Muscle of leg (tissue), 11 donors: ENCODE results near the gene RLN1. TPM values are rescaled to one million over a fixed set of nuclear protein-coding genes. Genes with fewer than 3 reads are reported as not detected.
"Not testable (repeated sequence)": the region's sequence is repeated elsewhere in the genome, so short reads cannot be mapped to it uniquely, and the experiment has no call there.

Experiments
- DNase-seq: peaks from one replicate; pipeline ENCODE4 v3.0.0; 2013
- H3K27ac ChIP-seq: one replicate; pipeline ENCODE4 v1.5.1; 2013; ENCODE audit warnings: mild to moderate bottlenecking, low read length, control low read depth
- H3K27me3 ChIP-seq: one replicate; pipeline ENCODE4 v1.6.1; 2013; ENCODE audit warnings: low read length; ENCODE audit not compliant: control insufficient read depth, insufficient read depth
- H3K36me3 ChIP-seq: one replicate; pipeline ENCODE4 v1.6.1; 2013; ENCODE audit warnings: low read length; ENCODE audit not compliant: control insufficient read depth, insufficient read depth
- H3K4me1 ChIP-seq: one replicate; pipeline ENCODE4 v1.6.1; 2013; ENCODE audit warnings: low read length; ENCODE audit not compliant: control insufficient read depth, insufficient read depth
- H3K4me3 ChIP-seq: one replicate; pipeline ENCODE4 v1.5.1; 2013; ENCODE audit warnings: low read length, control low read depth
- H3K9me3 ChIP-seq: replicated peaks from 2 replicates; pipeline ENCODE4 v1.6.1; 2013; ENCODE audit warnings: low read depth, low read length; ENCODE audit not compliant: control insufficient read depth
- WGBS: methylation state at CpG from one replicate; pipeline ENCODE4 v1.1.5; 2013; ENCODE audit warnings: missing lambda C conversion rate; ENCODE audit not compliant: insufficient coverage; 5-methylcytosine and 5-hydroxymethylcytosine counted together
- polyA plus RNA-seq, 8 donors: library from polyadenylated mRNA; unstranded; fragments of 120-200 nt; gene quantifications; one replicate each; pipeline versions ENCODE4 v1.2.1 to v1.2.3, GENCODE V29; 2013; ENCODE audit warnings: inconsistent platforms in 1 of 8, low replicate concordance in 1 of 8; ENCODE audit not compliant: insufficient read length in 8 of 8, insufficient read depth in 1 of 8
- total RNA-seq: library from RNA; stranded (reverse); fragments of 120-200 nt; gene quantifications from one replicate; pipeline ENCODE4 v1.2.4, GENCODE V29; 2013

The RLN1 gene
- total and polyA plus RNA-seq, 9 donors, result 0.23 to 0.67 (median 0.43) TPM; not detected in 3

DNA sequence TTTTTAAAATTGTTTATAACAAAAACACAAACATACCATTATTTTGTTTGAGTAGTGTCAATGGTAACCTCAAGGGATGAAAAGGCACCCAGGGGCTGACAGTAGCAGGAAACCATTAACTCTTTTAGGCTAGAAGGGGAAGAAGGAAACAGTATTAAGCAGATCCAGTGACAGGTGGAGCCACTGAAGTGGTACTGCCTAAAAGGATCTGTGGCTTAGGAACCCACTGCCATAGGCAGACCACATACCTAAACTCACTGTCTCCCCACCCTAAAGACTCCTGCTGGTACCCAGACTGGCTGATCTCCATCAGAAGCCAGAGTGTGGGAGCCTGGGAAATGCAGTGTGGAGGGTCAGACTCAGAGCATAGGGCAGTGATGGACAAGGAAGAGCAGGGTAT lies 13.5 kb downstream of the RLN1 start:
- no peak overlapping the region for H3K4me3 ChIP-seq
- no peak for DNase-seq
- no peaks in the 10 kb centered on the region for H3K27me3 ChIP-seq
- H3K36me3 ChIP-seq, result no peaks in the 10 kb centered on the region
- no peaks in the 10 kb centered on the region for H3K4me1 ChIP-seq
- H3K9me3 ChIP-seq, result no peaks in the 10 kb centered on the region
- H3K27ac ChIP-seq, result no peak overlapping the region

DNA sequence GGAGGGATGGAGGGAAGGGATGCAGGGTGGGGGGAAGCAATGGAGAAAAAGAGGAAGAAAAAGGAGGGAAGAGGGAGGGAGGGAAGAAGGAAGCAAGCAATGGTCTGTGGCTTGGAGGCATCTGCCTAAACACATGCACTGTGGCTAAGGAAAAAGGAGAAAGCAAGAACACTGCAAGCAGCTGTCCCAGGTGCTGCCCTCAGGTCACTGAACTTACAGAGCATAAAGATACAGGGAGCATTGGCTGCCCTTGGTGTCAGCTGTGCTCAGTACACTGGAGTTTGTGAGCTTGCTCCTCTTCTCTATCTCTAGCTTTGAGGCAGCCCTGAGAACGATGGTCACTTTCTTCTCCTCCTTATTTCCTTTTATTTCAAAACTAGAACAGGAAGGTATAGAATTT lies 18.1 kb downstream of the RLN1 start:
- not testable (repeated sequence) for DNase-seq, H3K27ac ChIP-seq, H3K36me3 ChIP-seq, H3K9me3 ChIP-seq, H3K4me3 ChIP-seq, H3K4me1 ChIP-seq, H3K27me3 ChIP-seq
- WGBS, result no CpG with 5 or more reads among the region's 1 CpG

DNA sequence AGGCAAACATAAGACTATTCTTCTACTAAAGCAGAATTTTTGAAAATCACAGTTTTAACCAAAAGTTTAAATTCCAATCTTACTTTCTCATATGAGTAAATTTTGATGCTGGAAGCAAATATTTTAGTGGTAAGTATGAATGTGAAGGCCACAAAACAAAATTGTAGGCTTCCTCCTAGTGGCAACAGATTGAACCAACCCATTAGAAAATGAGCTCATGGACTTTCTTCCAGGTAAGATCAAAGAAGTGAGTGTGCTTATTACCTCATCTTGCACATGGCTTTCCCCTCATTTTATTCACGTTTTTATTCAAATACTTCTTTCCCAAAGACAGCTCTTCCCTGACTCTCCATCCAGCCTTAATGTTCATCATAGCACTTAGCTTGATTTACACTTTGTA lies 18.6 kb downstream of the RLN1 start:
- Histone ChIP-seq H3K27me3 (no peaks in the 10 kb centered on the region), H3K36me3 (no peaks in the 10 kb centered on the region), H3K9me3 (no peaks in the 10 kb centered on the region), H3K4me3 (no peak overlapping the region), H3K4me1 (no peaks in the 10 kb centered on the region), H3K27ac (no peak overlapping the region)
- no CpG with 5 or more reads among the region's 1 CpG for WGBS
- DNase-seq, result no peak

DNA sequence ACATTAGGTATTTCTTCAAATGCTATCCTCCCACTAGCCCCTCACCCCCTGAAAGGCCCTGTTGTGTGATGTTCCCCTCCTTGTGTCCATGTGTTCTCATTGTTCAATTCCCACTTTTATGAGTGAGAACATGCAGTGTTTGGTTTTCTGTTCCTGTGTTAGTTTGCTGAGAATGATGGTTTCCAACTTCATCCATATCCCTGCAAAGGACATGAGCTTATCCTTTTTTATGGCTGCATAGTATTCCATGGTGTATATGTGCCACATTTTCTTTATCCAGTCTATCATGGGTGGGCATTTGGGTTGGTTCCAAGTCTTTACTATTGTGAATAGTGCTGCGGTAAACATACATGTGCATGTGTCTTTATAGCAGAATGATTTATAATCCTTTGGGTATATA lies 23.3 kb downstream of the RLN1 start:
- WGBS, result no CpG with 5 or more reads among the region's 1 CpG
- not testable (repeated sequence) for H3K36me3 ChIP-seq, H3K9me3 ChIP-seq, H3K4me3 ChIP-seq, H3K4me1 ChIP-seq, H3K27me3 ChIP-seq, DNase-seq, H3K27ac ChIP-seq

DNA sequence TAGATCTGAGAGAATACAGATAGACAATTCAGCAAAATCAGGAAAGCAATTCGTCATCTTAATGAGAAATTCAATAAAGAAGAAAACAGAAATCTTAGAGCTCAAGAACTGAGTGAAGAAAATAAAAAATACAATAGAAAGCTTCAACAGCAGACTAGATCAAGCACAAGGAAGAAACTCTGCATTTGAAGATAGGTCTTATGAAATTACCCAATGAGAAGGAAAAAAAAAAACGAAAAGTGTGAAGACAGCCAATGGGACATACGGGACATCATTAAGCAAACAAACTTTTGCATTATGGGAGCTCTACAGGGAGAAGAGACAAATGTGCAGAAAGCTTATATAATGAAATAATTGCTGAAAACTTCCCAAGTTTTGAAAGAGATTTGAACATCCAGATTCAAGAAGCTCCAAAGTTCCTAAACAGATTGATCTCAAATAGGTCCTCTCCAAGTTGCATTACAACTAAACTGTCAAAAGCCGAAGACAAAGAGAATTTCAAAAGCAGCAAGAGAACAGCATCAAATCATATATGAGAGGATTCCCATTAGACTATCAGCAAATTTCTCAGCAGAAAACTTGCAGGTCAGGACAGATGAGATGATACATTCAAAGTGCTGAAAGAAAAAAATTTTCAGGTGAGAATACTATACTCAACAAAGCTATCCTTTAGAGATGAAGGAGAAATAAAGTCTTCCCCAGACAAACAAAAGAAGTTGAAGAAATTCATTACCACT lies 24.3 kb downstream of the RLN1 start:
- DNase-seq, result no peak
- no peaks in the 10 kb centered on the region for H3K36me3 ChIP-seq
- no peaks in the 10 kb centered on the region for H3K9me3 ChIP-seq
- H3K27me3 ChIP-seq, result no peaks in the 10 kb centered on the region
- no peaks in the 10 kb centered on the region for H3K4me1 ChIP-seq
- no CpG with 5 or more reads among the region's 4 CpGs for WGBS
- no peak overlapping the region for H3K4me3 ChIP-seq
- no peak overlapping the region for H3K27ac ChIP-seq

DNA sequence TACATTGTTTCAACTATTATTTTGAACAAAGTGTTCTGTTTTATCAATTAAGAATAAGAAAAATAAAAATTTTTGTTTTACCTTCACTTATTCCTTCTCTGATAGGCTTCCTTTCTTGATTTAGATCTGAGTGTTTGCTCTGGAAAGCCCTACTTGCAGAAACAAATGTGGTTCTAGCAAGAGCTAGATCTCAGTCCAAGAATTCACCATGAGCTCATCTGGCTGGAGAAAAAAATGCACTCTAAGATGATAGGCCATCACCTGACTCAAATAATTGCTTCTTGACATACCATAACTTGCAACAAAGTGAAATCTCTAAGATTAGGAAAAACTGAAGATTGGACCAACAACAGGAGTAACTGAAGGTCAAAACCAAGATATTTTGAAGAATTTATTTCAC lies 28.8 kb downstream of the RLN1 start:
- no peaks in the 10 kb centered on the region for H3K27me3 ChIP-seq
- no peak for DNase-seq
- H3K36me3 ChIP-seq, result no peaks in the 10 kb centered on the region

DNA sequence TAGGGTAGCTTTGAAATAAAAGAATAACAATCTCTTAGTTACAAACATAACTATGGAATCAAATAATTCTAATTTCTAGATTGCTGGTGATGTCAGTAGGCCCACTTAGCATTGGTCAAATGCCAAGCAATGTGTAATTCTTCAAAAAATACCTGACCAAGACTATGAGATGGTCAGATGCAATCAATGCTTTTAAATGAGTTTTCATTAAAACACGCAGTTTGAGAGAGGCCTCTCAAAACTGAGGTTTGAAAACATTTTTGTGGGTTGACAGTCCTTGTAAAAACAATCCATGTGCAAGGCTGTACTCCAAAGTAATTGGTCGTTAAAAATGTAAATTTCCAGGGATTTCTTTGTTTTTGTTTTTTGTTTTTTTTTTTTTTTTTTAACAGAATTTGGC lies 33.9 kb downstream of the RLN1 start:
- H3K36me3 ChIP-seq, result no peaks in the 10 kb centered on the region
- WGBS, result 100% methylated on average over 1 of the region's 2 CpGs
- no peak overlapping the region for H3K27ac ChIP-seq
- no peak overlapping the region for H3K4me3 ChIP-seq
- H3K4me1 ChIP-seq, result peaks cover 3% of the 10 kb centered on the region
- DNase-seq, result no peak
- no peaks in the 10 kb centered on the region for H3K9me3 ChIP-seq
- H3K27me3 ChIP-seq, result no peaks in the 10 kb centered on the region

More for the DNA sequence above, 28.8 kb downstream of the RLN1 start:
- Histone ChIP-seq H3K9me3 (no peaks in the 10 kb centered on the region), H3K4me3 (no peak overlapping the region), H3K27ac (no peak overlapping the region), H3K4me1 (no peaks in the 10 kb centered on the region)

DNA sequence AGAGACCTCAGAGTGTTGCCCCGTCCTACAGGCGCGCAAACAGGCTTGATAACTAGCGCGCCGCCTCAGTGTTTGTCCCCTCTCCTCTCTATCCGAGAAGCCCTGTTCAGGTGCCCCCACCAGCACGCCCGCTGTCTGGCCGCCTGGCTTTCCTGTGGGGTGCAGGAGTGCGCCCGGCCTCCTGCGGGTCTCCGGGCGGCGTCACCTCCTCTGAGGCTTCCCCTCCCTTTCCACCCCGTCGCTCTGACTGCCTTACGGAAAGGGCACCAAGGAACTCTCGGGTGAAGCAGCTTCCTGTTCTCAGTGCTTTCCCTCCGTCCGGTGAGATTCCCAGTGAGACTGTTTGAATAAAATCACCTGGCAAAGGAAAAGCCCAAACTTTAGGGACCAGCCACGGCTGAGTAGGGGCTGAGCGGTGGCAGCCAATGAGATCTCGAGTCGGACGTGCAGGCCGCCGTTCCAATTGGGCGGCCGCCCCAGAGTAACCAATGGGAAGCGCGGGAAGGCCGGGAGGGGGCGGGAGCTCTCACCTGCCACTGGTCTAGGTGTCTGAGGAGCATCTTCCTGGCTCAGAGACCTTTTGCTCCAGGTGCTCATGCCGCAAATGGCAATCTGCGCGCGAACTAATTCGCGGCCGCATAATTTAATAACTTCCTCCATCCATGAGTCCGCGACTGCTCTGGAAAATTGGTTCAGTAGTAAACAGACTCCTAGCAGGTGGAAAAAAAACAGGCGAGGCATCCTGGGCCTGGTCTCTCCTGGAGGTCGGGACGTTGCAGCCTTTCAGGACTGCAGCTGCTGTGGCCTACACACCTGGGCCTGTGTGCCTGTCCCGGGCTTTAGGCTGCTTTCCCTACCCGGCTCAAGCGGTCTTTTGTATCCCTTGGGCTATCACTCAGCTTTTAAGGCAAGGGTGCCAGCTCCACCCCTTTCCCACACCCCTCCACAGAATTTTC lies 35.6 kb downstream of the RLN1 start, which contains the start of gene RLN2:
RLN2 (minus strand) TSS at position 877 of the 956 bp plus-strand sequence; CDS start at position 741, 136 bp downstream.
- H3K4me1 ChIP-seq, H3K9me3 ChIP-seq, H3K36me3 ChIP-seq, H3K4me3 ChIP-seq, H3K27me3 ChIP-seq, DNase-seq, H3K27ac ChIP-seq: not testable (repeated sequence)
- 34% methylated on average over 8 of the region's 50 CpGs for WGBS

DNA sequence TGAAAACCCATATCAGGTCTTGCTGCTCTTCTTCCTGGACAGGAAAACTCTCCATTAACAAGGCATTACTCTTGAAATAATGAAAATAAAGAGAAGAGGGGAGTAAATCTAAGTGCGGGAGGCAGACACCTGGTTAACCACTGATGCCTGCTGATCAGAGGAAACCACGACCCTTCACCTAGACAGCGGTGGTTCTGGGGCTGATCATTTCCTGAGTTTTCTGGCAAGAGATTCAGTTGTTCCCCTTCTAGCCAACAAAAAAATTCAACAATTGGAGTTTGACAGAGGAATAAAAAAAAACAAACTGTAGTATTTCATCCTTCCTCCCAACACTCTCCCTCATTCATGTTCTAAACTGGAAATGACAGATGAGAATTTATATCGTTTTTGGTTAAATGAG lies 38.1 kb downstream of the RLN1 start:
- WGBS, result no CpG with 5 or more reads among the region's 4 CpGs
- no peak for DNase-seq
- Histone ChIP-seq H3K27ac (no peak overlapping the region), H3K4me1 (peaks cover 3% of the 10 kb centered on the region), H3K9me3 (no peaks in the 10 kb centered on the region), H3K36me3 (no peaks in the 10 kb centered on the region), H3K27me3 (no peaks in the 10 kb centered on the region), H3K4me3 (no peak overlapping the region)

DNA sequence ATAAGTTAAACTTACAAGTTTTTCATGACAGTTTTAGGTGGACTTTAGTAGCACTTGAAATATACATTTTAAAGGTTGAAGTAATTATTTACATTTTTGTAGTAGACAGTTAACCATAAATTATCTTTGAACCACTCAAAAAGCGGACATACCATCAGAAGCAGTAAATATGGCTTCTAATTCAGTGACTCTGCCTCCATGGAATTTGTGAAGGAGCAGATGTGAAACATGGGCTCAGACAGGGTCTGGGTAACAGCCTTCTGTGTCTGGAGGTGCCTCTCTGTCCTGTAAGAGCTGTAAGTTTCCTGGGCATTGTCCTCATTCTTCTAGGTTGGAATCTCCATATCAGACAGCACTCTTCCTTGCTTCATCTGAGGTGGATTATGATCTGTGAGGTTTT lies 47.5 kb downstream of the RLN1 start:
- H3K9me3 ChIP-seq, result no peaks in the 10 kb centered on the region
- no peaks in the 10 kb centered on the region for H3K36me3 ChIP-seq
- no peak overlapping the region for H3K4me3 ChIP-seq
- no peaks in the 10 kb centered on the region for H3K4me1 ChIP-seq
- DNase-seq, result no peak
- no peaks in the 10 kb centered on the region for H3K27me3 ChIP-seq
- WGBS, result no CpG with 5 or more reads among the region's 1 CpG
- no peak overlapping the region for H3K27ac ChIP-seq
